HG02885 (cell line): ENCODE measurements around the gene PKD2.
A peak's percentile ranks its signal among the peaks of the same experiment; 100 is the strongest.
"Not testable (repeated sequence)": the region's sequence is repeated elsewhere in the genome, so short reads cannot be mapped to it uniquely, and the experiment has no call there.

ENCODE experiments used
- ATAC-seq: cut with Tn5 transposase; IDR thresholded peaks from one replicate; pipeline ENCODE4 v1.9.1; 2021; ENCODE audit warnings: mild to moderate bottlenecking; ENCODE audit not compliant: unreplicated experiment, poor library complexity

The PKD2 gene

GRCh38 chr4:88021824-88022223 is 14.4 kb downstream of the PKD2 start:
- no peak for ATAC-seq

GRCh38 chr4:88022289-88022688 is 14.9 kb downstream of the PKD2 start:
- no peak for ATAC-seq

- not testable (repeated sequence) for ATAC-seq
Measured at GRCh38 chr4:88025868-88026661, 18.6 kb downstream of the PKD2 start.

- no peak for ATAC-seq
Measured at GRCh38 chr4:88027611-88028608, 20.5 kb downstream of the PKD2 start.

- no peak for ATAC-seq
Measured at GRCh38 chr4:88028946-88029345, 21.5 kb downstream of the PKD2 start.

GRCh38 chr4:88029556-88029955 is 22.1 kb downstream of the PKD2 start:
- ATAC-seq: no peak

- no peak for ATAC-seq
Measured at GRCh38 chr4:88030565-88031310, 23.3 kb downstream of the PKD2 start.

GRCh38 chr4:88033309-88033708 is 25.9 kb downstream of the PKD2 start:
- ATAC-seq: peak; percentile 89

- ATAC-seq: no peak
Measured at GRCh38 chr4:88035292-88035691, 27.9 kb downstream of the PKD2 start.

GRCh38 chr4:88037447-88037846 is 30.0 kb downstream of the PKD2 start:
- ATAC-seq: no peak

- ATAC-seq: no peak
Measured at GRCh38 chr4:88037936-88038335, 30.5 kb downstream of the PKD2 start.

GRCh38 chr4:88040707-88041106 is 33.3 kb downstream of the PKD2 start:
- ATAC-seq: no peak

- no peak for ATAC-seq
Measured at GRCh38 chr4:88041626-88042025, 34.2 kb downstream of the PKD2 start.

GRCh38 chr4:88043001-88043400 is 35.6 kb downstream of the PKD2 start:
- ATAC-seq: no peak

GRCh38 chr4:88043586-88044340 is 36.3 kb downstream of the PKD2 start:
- ATAC-seq: no peak

GRCh38 chr4:88045021-88045420 is 37.6 kb downstream of the PKD2 start:
- ATAC-seq: no peak

- no peak for ATAC-seq
Measured at GRCh38 chr4:88054229-88054628, 46.8 kb downstream of the PKD2 start.

- peak; percentile 72 for ATAC-seq
Measured at GRCh38 chr4:88054901-88055300, 47.5 kb downstream of the PKD2 start.

- ATAC-seq: no peak
Measured at GRCh38 chr4:88058295-88058694, 50.9 kb downstream of the PKD2 start.

- ATAC-seq: no peak
Measured at GRCh38 chr4:88059766-88060165, 52.3 kb downstream of the PKD2 start.
